Kidney capillary endothelial cell (primary cell): ENCODE measurements around the gene CLDN8.

ENCODE experiments used
- DNase-seq: peaks from one replicate; pipeline ENCODE4 v3.0.0-alpha.2; 2018; ENCODE audit warnings: low spot score

The CLDN8 gene

DNA sequence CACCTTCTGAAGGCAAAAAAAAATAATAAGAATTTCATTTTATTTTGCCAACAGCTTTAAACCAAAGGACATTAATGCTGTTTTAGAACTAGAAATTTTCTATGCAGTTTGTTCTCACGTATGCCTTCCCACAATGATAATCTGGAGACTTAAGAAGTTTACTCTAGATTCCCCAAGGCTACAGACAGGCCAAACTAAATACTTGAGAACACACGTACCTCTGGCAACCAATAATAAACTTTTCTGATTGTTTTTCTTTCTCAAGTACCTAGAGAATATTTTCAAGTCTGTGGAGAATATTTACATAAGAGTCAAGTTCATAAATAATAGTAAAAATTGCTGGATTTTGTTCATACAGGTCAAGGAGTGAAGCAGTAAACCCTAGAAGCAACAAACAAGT is 15.9 kb downstream of the CLDN8 start:
- no peak for DNase-seq

DNA sequence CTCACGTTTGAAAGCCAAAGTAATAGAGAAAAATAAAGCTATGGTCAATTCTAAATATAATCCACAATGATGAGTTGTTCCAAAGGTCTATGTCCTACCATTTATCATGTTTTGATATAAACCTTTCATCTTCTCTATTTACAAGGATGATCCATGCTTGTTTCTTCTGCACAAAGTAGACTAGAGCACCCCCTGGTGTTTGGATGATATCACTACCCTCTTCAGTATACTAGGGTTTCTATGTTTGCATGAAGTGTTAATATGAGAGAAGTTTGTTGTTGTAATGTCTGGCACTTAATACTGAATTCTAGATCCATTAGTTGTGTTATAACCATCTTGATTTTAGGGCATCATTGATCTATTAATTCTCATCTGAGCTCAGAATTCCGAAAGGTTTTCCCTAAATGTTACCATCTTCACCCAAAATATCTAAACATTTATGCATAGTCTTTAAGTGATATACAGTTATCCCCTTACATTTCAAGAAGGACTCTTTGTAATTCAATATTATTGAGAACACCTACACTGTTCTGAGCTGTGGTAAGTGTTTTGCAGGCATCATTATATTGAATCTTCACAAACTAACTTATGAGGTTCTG is 21.1 kb downstream of the CLDN8 start:
- peak; percentile 4 for DNase-seq

DNA sequence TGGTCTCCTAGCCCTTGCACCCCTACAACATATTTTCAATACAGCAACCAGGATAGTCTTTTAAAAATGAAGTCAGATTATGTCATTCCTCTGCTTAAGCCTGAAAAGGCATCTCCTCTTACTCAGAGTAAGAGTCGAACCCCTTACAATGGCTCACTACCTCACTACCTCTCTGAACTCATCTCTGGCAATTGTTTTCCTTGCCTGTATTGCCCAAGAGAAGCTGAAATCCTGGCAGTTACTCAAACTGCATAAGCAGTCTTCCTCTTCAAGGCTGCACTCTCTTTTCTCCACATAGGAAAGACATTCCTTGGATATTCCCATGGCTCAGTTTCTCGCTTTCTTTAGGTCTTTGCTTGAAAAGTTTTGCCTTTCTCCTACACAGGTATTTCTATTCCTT is 22.7 kb downstream of the CLDN8 start:
- no peak for DNase-seq

DNA sequence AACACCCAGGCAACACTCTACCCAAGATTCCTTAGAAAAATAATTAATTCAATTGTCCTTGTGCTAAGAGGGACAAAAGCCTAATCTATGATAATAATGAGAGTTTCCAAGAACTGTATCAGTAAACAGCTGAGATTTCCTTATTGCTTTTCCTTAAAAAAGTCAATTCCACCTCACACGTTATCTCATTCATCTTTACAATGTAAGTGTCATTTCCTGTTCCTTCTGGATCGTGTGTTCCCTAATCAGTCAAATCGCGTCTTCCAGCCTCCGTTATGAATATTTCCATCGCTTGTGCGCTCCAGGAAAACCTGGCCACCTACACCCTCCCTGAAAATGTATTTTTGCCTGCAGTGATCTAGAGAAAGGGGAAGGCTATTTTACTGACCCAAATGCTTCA is 25.3 kb downstream of the CLDN8 start:
- DNase-seq, result no peak

DNA sequence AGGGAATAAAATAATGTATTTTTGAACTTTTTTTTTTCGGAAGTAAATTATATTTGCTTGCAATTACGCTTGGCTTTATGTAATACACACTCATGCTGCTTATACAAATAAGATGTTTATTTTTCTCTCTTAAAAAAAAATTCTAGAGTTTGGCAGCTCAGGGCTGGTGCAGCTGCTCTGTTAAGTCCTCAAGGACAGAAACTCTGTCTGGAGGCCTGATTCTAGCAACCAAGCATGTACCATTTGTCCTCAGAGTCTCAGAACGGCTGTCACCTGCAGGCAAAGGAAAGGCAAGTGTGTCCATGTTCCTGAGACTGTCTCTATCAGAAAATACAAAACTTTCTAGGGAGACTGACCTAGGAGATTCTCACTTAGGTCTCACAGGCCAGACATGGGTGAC is 26.1 kb downstream of the CLDN8 start:
- no peak for DNase-seq

DNA sequence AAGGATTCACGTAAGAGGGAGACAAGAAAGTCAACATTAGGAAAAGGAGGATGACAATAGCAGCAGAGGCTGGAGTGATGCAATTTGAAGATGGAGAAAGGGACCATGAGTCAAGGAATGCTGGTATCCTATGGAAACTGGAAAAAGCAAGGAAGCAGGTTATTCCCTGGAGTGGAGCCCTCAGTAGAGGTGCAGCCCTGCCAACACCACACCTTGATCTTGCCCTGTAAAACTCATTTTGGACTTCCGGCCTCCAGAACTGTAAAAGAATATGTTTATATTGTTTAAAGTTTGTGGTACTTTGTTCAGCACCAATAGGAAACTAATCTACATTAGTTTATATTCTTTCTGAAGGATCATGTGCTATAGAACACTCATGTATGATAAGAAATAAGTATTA is 29.7 kb downstream of the CLDN8 start:
- DNase-seq, result no peak

DNA sequence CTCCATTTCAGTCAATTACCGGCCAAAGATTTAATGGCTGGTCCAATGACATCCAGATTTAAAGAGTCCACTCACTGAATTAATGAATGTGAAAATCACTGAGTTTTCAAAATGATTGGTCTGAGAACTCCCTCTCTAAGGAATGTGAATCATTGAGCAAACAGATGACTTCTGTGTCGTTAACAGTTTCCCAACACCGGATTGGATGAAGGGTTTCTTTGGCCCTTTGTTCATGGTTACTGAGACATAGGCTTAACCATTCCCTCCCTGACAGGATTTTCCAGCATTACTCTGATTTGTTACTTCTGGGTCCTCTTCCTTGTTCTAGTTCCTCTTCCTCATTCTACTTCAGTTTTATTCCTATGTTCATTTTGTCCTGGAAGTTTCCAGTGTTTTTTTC is 47.8 kb downstream of the CLDN8 start:
- no peak for DNase-seq

DNA sequence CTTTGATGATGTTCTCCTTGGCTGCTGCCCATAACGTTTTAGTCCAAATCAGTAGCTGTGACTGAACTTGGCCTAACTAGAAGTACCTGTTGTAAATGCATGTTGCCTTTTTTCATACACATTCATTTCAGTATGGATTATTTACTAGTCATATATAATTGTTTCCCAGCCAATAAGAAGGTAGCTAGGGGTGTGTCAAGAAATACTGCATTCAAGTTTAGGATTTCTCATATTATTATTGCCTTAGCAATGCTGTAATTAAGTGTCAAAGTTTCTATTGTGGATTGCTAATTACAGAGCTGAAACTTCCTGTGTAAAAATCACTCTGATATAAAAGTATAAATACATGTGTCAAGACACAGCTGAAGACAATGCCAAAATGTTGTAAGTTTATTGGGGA is 49.2 kb downstream of the CLDN8 start, which contains the start of gene CLDN17:
Gene CLDN17 (minus strand): TSS at position 101 of the 400 bp plus-strand sequence. CDS start 188 bp downstream, outside the sequence.
- no peak for DNase-seq

DNA sequence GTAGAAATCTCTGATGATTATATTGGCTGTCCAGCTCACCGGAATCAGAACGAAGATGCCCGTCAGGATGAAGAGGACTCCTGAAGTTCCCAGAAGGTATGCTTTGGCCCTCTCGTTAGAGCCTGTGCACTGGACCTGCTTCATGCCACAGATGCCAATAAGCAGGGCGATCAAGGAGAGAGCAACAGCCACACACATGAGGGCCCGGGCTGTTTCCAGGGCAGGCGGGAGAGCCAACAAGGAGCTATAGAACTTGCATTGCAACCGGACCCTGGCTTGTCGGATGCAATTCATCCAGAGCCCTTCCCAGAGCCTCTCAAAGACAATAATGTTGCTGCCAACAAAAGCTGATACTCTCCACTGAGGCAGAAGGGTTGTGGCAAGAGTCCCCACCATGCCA is 49.7 kb downstream of the CLDN8 start:
- DNase-seq, result no peak

DNA sequence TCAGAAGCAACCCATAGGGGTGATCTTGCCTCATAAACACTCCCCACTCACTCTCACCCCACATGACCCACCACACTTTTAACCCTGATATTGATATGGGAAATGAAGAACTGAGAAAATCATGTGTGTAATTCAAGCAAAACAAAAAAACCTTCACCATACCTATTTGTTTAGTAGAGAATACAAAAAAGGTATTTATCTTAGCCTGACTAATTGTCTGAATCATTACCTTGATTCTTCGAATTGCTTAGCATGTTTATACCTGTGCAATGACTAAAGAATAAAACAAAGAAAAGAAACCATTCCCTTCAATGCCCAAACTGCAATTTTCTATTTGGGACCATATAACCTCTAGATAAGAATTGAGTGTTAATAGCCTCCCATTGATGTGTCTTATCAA is 51.1 kb downstream of the CLDN8 start:
- no peak for DNase-seq
